ENCODE measurements around the gene PRAMEF15.
"Not testable (repeated sequence)": the region's sequence is repeated elsewhere in the genome, so short reads cannot be mapped to it uniquely, and the experiment has no call there.

- not testable (repeated sequence) for TF ChIP-seq ATF6 (CRISPR knock-in tag; IDR thresholded peaks at IDR 0.05); AFF1 (IDR thresholded peaks at IDR 0.05; ENCODE audit: low read depth in 1 of 2, partially characterized antibody in 2 of 2); ZNF263 (CRISPR knock-in tag; IDR thresholded peaks at IDR 0.05; ENCODE audit: borderline replicate concordance); POLR2AphosphoS5 (IDR thresholded peaks at IDR 0.05; ENCODE audit: control insufficient read depth, insufficient read depth, low read depth, low read length); SMC3 (conservative IDR thresholded peaks at IDR 0.05; ENCODE audit: insufficient read depth, low read depth, low read length); NRF1 (conservative IDR thresholded peaks at IDR 0.05 in 1 of 2, IDR thresholded peaks at IDR 0.05 in 1 of 2); BCLAF1 (IDR thresholded peaks at IDR 0.05; ENCODE audit: borderline replicate concordance in 1 of 2, control insufficient read depth in 1 of 2, low read depth in 2 of 2, low read length in 1 of 2); NFATC3 (IDR thresholded peaks at IDR 0.05)
- TF ChIP-seq CTCF (IDR thresholded peaks at IDR 0.05 in 2 of 3, conservative IDR thresholded peaks at IDR 0.05 in 1 of 3; ENCODE audit: insufficient read depth in 2 of 3, low read depth in 1 of 3, low read length in 3 of 3): peak; percentile 46 to 49 (median 46); a peak in 5 of 6 replicates
Measured at GRCh38 chr1:13368544-13368943, 53.2 kb downstream of the PRAMEF15 start.
